HCT116 (cell line): Measurements from ENCODE around the gene ESF1. TPM values are rescaled to one million over a fixed set of nuclear protein-coding genes. Genes with fewer than 3 reads are reported as not detected.

ENCODE experiments used
- ATAC-seq: fragments of 200-7000 bp; cut with Tn5 transposase; 2 replicates; pipeline ENCODE4 v1.9.1; 2020; ENCODE audit warnings: mild to moderate bottlenecking, moderate library complexity
- BruUV-seq: library from RNA; stranded (reverse); fragments of 400-500 nt; replicated peaks from 2 replicates; lab custom pipeline; 2021; lab: Mats Ljungman, UMichigan
- CTCF ChIA-PET: fragments of 300-600 bp; sonication (Branson Sonifier 250); formaldehyde crosslinking; loops from one replicate; lab custom pipeline; 2021; ENCODE audit warnings: antibody characterized with exemption; lab: Charles Lee
- POLR2A ChIA-PET: fragments of 300-600, 350-600 bp; sonication (Branson Sonifier 250); formaldehyde crosslinking; loops from one replicate; lab custom pipeline; 2021; ENCODE audit warnings: antibody characterized with exemption; lab: Charles Lee
- RAD21 ChIA-PET, 2 experiments: fragments of 300-600 bp; sonication (Branson Sonifier 250); formaldehyde crosslinking; loops; one replicate each; lab custom pipeline; 2023; ENCODE audit warnings: low total read pairs in 2 of 2; ENCODE audit not compliant: uncharacterized antibody in 2 of 2, unreplicated experiment in 2 of 2, low non-redundant PET in 1 of 2; lab: Charles Lee
- DNase-seq: peaks from one replicate; pipeline ENCODE4 v3.0.0-alpha.2; 2010; ENCODE audit warnings: low read depth, low spot score
- H2AFZ ChIP-seq: fragments of 200-600 bp; shearing (Covaris generic), sonication (generic); 2 replicates; pipeline ENCODE4 v1.6.1; 2017; ENCODE audit warnings: low read depth, mixed run types, mixed read lengths, antibody characterized with exemption, low read length; ENCODE audit not compliant: poor library complexity, severe bottlenecking
- H3K27ac ChIP-seq: 2 replicates; pipeline ENCODE4 v1.5.1; 2012; ENCODE audit warnings: low read depth, low read length
- H3K27me3 ChIP-seq: fragments of 200-600 bp; sonication (generic); 2 replicates; pipeline ENCODE4 v1.6.1; 2016; ENCODE audit warnings: mixed run types, low read length, mixed read lengths; ENCODE audit not compliant: insufficient read depth
- H3K36me3 ChIP-seq, 2 experiments: fragments of 200-500 bp in 1 of 2; fragments of 200-600 bp in 1 of 2; sonication (Bioruptor generic) in 1 of 2; sonication (generic) in 1 of 2; 2 replicates each; pipeline versions ENCODE4 v1.5.1 to v1.6.1; 2014 to 2016; ENCODE audit warnings: low read length in 2 of 2, inconsistent platforms in 1 of 2, mixed read lengths in 1 of 2, mixed run types in 1 of 2; ENCODE audit not compliant: insufficient read depth in 2 of 2, control insufficient read depth in 1 of 2
- H3K4me1 ChIP-seq, 2 experiments: fragments of 200-600 bp in 1 of 2; sonication (generic) in 1 of 2; 2 replicates each; pipeline versions ENCODE4 v1.5.1 to v1.6.1; 2012 to 2017; ENCODE audit warnings: low read length in 2 of 2, inconsistent platforms in 1 of 2, mild to moderate bottlenecking in 1 of 2, mixed read lengths in 1 of 2, mixed run types in 1 of 2, moderate library complexity in 1 of 2; ENCODE audit not compliant: insufficient read depth in 2 of 2, control insufficient read depth in 1 of 2
- H3K4me2 ChIP-seq: fragments of 200-600 bp; sonication (generic); 2 replicates; pipeline ENCODE4 v1.6.1; 2017; ENCODE audit warnings: mixed run types, low read length, mixed read lengths
- H3K4me3 ChIP-seq, 2 experiments: fragments of 200-600 bp in 1 of 2; sonication (generic) in 1 of 2; replicated peaks in 1 of 2; 2 replicates each; pipeline ENCODE4 v1.5.1; 2011 to 2016; ENCODE audit warnings: low read length in 2 of 2, control low read depth in 1 of 2, low read depth in 1 of 2, mild to moderate bottlenecking in 1 of 2, mixed read lengths in 1 of 2, mixed run types in 1 of 2
- H3K79me2 ChIP-seq: fragments of 200-600 bp; sonication (generic); 2 replicates; pipeline ENCODE4 v1.6.1; 2017; ENCODE audit warnings: mild to moderate bottlenecking, mixed run types, low read length, moderate library complexity, mixed read lengths; ENCODE audit not compliant: insufficient read depth
- H3K9ac ChIP-seq: fragments of 200-600 bp; sonication (generic); 2 replicates; pipeline ENCODE4 v1.6.1; 2016; ENCODE audit warnings: low read length, mixed read lengths
- H3K9me2 ChIP-seq: fragments of 200-600 bp; sonication (generic), shearing (Covaris generic); 2 replicates; pipeline ENCODE4 v1.6.1; 2017; ENCODE audit warnings: mixed run types, mild to moderate bottlenecking, moderate library complexity; ENCODE audit not compliant: insufficient read depth
- H3K9me3 ChIP-seq, 2 experiments: fragments of 200-500 bp in 1 of 2; fragments of 200-600 bp in 1 of 2; sonication (Bioruptor generic) in 1 of 2; sonication (generic) in 1 of 2; 2 replicates each; pipeline ENCODE4 v1.6.1; 2014 to 2017; ENCODE audit warnings: low read length in 2 of 2, mixed read lengths in 2 of 2, inconsistent platforms in 1 of 2, low read depth in 1 of 2, mild to moderate bottlenecking in 1 of 2, mixed run types in 1 of 2, moderate library complexity in 1 of 2; ENCODE audit not compliant: control insufficient read depth in 1 of 2, insufficient read depth in 1 of 2
- H4K20me1 ChIP-seq: fragments of 200-600 bp; sonication (generic), shearing (Covaris generic); 2 replicates; pipeline ENCODE4 v1.6.1; 2017; ENCODE audit warnings: mixed run types, mild to moderate bottlenecking, moderate library complexity; ENCODE audit not compliant: insufficient read depth
- CBX3 ChIP-seq: IDR thresholded peaks from 2 replicates; pipeline ENCODE4 v1.6.1; 2012; ENCODE audit warnings: low read depth
- CEBPB ChIP-seq: IDR thresholded peaks from 2 replicates; pipeline ENCODE4 v1.6.1; 2012; ENCODE audit warnings: low read depth
- EGR1 ChIP-seq: IDR thresholded peaks from 2 replicates; pipeline ENCODE4 v1.6.1; 2012; ENCODE audit warnings: low read depth
- ELF1 ChIP-seq: IDR thresholded peaks from 2 replicates; pipeline ENCODE4 v1.6.1; 2012; ENCODE audit warnings: low read depth, borderline replicate concordance
- EZH2 ChIP-seq: fragments of 200-600 bp; sonication (generic); IDR thresholded peaks from 2 replicates; pipeline ENCODE4 v1.6.1; 2017; ENCODE audit warnings: antibody characterized with exemption, mixed run types
- EZH2phosphoT487 ChIP-seq: fragments of 200-600 bp; IDR thresholded peaks from 2 replicates; pipeline ENCODE4 v1.6.1; 2018; ENCODE audit warnings: antibody characterized with exemption, borderline replicate concordance
- MAX ChIP-seq: IDR thresholded peaks from 2 replicates; pipeline ENCODE4 v1.6.1; 2012
- POLR2A ChIP-seq: IDR thresholded peaks from 2 replicates; pipeline ENCODE4 v1.7.0; 2011; ENCODE audit warnings: borderline replicate concordance; ENCODE audit not compliant: insufficient read depth, insufficient read length; ENCODE audit errors: extremely low read depth
- POLR2AphosphoS5 ChIP-seq: IDR thresholded peaks from 2 replicates; pipeline ENCODE4 v1.6.1; 2011; ENCODE audit warnings: mild to moderate bottlenecking, low read depth, low read length, moderate library complexity
- RAD21 ChIP-seq: IDR thresholded peaks from 2 replicates; pipeline ENCODE4 v1.6.1; 2012; ENCODE audit warnings: low read depth, mild to moderate bottlenecking
- REST ChIP-seq: IDR thresholded peaks from 2 replicates; pipeline ENCODE4 v1.6.1; 2012; ENCODE audit warnings: low read depth
- SIN3A ChIP-seq: IDR thresholded peaks from 2 replicates; pipeline ENCODE4 v1.6.1; 2012; ENCODE audit warnings: low read depth
- SP1 ChIP-seq: IDR thresholded peaks from 2 replicates; pipeline ENCODE4 v1.6.1; 2012; ENCODE audit warnings: low read depth
- SRF ChIP-seq: IDR thresholded peaks from 2 replicates; pipeline ENCODE4 v1.6.1; 2012; ENCODE audit warnings: low read depth
- YY1 ChIP-seq: IDR thresholded peaks from 2 replicates; pipeline ENCODE4 v1.6.1; 2011; ENCODE audit warnings: low read length, low read depth, moderate library complexity, mild to moderate bottlenecking; ENCODE audit not compliant: insufficient replicate concordance; ENCODE audit errors: extremely low read depth
- ZFX ChIP-seq: fragments of 450-650 bp; IDR thresholded peaks from 2 replicates; pipeline ENCODE4 v1.6.1; 2017
- ZNF274 ChIP-seq: fragments of 200-500 bp; sonication (Bioruptor generic); IDR thresholded peaks from 2 replicates; pipeline ENCODE4 v1.6.1; 2014; ENCODE audit warnings: mild to moderate bottlenecking, low read depth, low read length, inconsistent platforms
- intact Hi-C: fragments of 100-400 bp; cut with micrococcal nuclease; formaldehyde crosslinking; loops from 2 replicates; pipeline ENCODE4 v1.10.0; 2022
- total RNA-seq: library from RNA; stranded (reverse); gene quantifications from one replicate; pipeline ENCODE4 v1.2.1, GENCODE V29; 2021; ENCODE audit not compliant: unreplicated experiment
- TF ChIP-seq, protein P1 (sequence below): IDR thresholded peaks from 2 replicates; pipeline ENCODE4 v1.6.1; 2011; ENCODE audit warnings: mild to moderate bottlenecking, low read length, moderate library complexity; ENCODE audit not compliant: insufficient replicate concordance; ENCODE audit errors: extremely low read depth
- TF ChIP-seq, protein P2 (sequence below), 3 experiments: fragments of 200-600 bp in 1 of 3; sonication (generic) in 1 of 3; IDR thresholded peaks in 2 of 3; conservative IDR thresholded peaks in 1 of 3; 2 replicates each; pipeline ENCODE4 v1.5.1; 2012 to 2017; ENCODE audit warnings: low read depth in 2 of 3, low read length in 2 of 3, antibody characterized with exemption in 1 of 3, borderline replicate concordance in 1 of 3, control low read depth in 1 of 3, mild to moderate bottlenecking in 1 of 3, mixed read lengths in 1 of 3, mixed run types in 1 of 3, moderate library complexity in 1 of 3; ENCODE audit not compliant: insufficient read depth in 1 of 3

The ESF1 gene
- total RNA-seq, 1 experiment from 2014 or later, result 25.4 TPM

DNA sequence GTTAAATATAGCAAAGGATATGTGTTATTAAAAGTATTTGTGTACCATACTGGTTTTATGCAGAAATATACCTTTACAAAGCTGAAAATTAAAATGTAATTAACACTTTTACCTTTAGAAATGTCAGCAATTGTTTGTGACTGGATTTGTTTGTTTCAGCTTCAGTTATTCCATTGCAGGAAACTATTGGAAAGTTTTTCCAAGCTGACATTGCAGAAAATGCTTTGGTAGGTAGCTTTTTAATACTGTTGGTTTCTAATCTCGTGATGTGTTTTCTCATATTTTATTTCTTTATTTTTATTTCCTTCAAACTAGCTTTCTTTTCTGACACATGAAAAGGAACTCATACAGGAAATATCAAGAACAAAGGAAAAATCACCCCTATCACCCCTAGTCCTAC is 8.3 kb upstream of the ESF1 start:
- H3K4me2 ChIP-seq, result no peak overlapping the region
- no peak overlapping the region for H3K27ac ChIP-seq
- no peaks in the 10 kb centered on the region for H3K9me3 ChIP-seq
- H3K4me1 ChIP-seq, result no peaks in the 10 kb centered on the region
- H2AFZ ChIP-seq, result no peak overlapping the region
- ATAC-seq (no peak), DNase-seq (no peak)
- no peak overlapping the region for H3K4me3 ChIP-seq
- no peaks in the 10 kb centered on the region for H3K9me2 ChIP-seq
- intact Hi-C loops, result no loop called here
- ChIA-PET POLR2A (no interaction called here), CTCF (interaction anchor here (1.4 kb wide), 1 partner anchor 21 kb away, joined by 4 read pairs; no protein-coding TSS in a partner anchor), RAD21 (no interaction called here)
- peaks cover 49% of the 10 kb centered on the region in 2 experiments for H3K36me3 ChIP-seq
- peaks cover 6% of the 10 kb centered on the region; the same call in 1 of the 2 replicates for H4K20me1 ChIP-seq
- no peak overlapping the region for H3K9ac ChIP-seq
- peaks cover 44% of the 10 kb centered on the region for H3K79me2 ChIP-seq
- BruUV-seq, result no TSS peak
- TF ChIP-seq ZFX (no peak), SRF (no peak), RAD21 (no peak), SIN3A (no peak), ELF1 (no peak), ZNF274 (no peak), REST (no peak), POLR2A (no peak), MAX (no peak), EZH2 (no peak), YY1 (no peak), CBX3 (no peak), EGR1 (no peak), CEBPB (no peak), EZH2phosphoT487 (no peak), POLR2AphosphoS5 (no peak), SP1 (no peak)
- TF ChIP-seq, protein P1, sequence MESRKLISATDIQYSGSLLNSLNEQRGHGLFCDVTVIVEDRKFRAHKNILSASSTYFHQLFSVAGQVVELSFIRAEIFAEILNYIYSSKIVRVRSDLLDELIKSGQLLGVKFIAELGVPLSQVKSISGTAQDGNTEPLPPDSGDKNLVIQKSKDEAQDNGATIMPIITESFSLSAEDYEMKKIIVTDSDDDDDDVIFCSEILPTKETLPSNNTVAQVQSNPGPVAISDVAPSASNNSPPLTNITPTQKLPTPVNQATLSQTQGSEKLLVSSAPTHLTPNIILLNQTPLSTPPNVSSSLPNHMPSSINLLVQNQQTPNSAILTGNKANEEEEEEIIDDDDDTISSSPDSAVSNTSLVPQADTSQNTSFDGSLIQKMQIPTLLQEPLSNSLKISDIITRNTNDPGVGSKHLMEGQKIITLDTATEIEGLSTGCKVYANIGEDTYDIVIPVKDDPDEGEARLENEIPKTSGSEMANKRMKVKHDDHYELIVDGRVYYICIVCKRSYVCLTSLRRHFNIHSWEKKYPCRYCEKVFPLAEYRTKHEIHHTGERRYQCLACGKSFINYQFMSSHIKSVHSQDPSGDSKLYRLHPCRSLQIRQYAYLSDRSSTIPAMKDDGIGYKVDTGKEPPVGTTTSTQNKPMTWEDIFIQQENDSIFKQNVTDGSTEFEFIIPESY, result no peak
- TF ChIP-seq, protein P2, sequence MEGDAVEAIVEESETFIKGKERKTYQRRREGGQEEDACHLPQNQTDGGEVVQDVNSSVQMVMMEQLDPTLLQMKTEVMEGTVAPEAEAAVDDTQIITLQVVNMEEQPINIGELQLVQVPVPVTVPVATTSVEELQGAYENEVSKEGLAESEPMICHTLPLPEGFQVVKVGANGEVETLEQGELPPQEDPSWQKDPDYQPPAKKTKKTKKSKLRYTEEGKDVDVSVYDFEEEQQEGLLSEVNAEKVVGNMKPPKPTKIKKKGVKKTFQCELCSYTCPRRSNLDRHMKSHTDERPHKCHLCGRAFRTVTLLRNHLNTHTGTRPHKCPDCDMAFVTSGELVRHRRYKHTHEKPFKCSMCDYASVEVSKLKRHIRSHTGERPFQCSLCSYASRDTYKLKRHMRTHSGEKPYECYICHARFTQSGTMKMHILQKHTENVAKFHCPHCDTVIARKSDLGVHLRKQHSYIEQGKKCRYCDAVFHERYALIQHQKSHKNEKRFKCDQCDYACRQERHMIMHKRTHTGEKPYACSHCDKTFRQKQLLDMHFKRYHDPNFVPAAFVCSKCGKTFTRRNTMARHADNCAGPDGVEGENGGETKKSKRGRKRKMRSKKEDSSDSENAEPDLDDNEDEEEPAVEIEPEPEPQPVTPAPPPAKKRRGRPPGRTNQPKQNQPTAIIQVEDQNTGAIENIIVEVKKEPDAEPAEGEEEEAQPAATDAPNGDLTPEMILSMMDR (IDR thresholded peaks at IDR 0.05 in 2 of 3, conservative IDR thresholded peaks at IDR 0.05 in 1 of 3; ENCODE audit: borderline replicate concordance in 1 of 3, insufficient read depth in 1 of 3, low read depth in 2 of 3, low read length in 2 of 3), result no peak
- no peaks in the 10 kb centered on the region for H3K27me3 ChIP-seq
